GM12878 (cell line): ENCODE measurements around the gene AHCYL2. TPM values are rescaled to one million over a fixed set of nuclear protein-coding genes. Genes with fewer than 3 reads are reported as not detected.

Source experiments
- ATAC-seq: fragments of 200-7000 bp; cut with Tn5 transposase; 3 replicates; pipeline ENCODE4 v1.9.1; 2020; ENCODE audit warnings: mild to moderate bottlenecking, moderate library complexity
- BruUV-seq: library from RNA; stranded (reverse); fragments of 400-500 nt; replicated peaks from 2 replicates; lab custom pipeline; 2021; lab: Mats Ljungman, UMichigan
- CTCF ChIA-PET: fragments of 300-600 bp; sonication (Branson Sonifier 250); formaldehyde crosslinking; extraction: SDS; loops from one replicate; lab custom pipeline; 2021; ENCODE audit warnings: inconsistent platforms; lab: Yijun Ruan, JAX
- POLR2A ChIA-PET: fragments of 350-600 bp; formaldehyde crosslinking; extraction: SDS; loops from one replicate; lab custom pipeline; 2021; ENCODE audit warnings: inconsistent platforms; lab: Charles Lee
- RAD21 ChIA-PET: fragments of 300-600 bp; sonication (Branson Sonifier 250); formaldehyde crosslinking; loops from one replicate; lab custom pipeline; 2023; ENCODE audit warnings: antibody characterized with exemption; ENCODE audit not compliant: unreplicated experiment; lab: Charles Lee
- SMC1A ChIA-PET: fragments of 300-600 bp; sonication (Branson Sonifier 250); formaldehyde crosslinking; loops from one replicate; lab custom pipeline; 2023; ENCODE audit not compliant: unreplicated experiment, uncharacterized antibody; lab: Charles Lee
- DNase-seq: peaks from one replicate; pipeline ENCODE4 v3.0.0-alpha.2; 2011; ENCODE audit warnings: low read depth, low spot score
- FAIRE-seq: peaks from 3 replicates; lab custom pipeline; 2011; peaks lifted over from hg19 to GRCh38; lab: Jason Lieb, UNC
- H2AFZ ChIP-seq: 2 replicates; pipeline ENCODE4 v1.6.0; 2011; ENCODE audit warnings: low read depth, low read length, control low read depth; ENCODE audit not compliant: control insufficient read depth
- H3K27ac ChIP-seq: 2 replicates; pipeline ENCODE4 v1.5.1; 2011; ENCODE audit warnings: control low read depth; ENCODE audit not compliant: control insufficient read depth, insufficient read depth
- H3K27me3 ChIP-seq, 2 experiments: replicated peaks in 1 of 2; 2 replicates each; pipeline versions ENCODE4 v1.6.0 to v1.6.1; 2011; ENCODE audit warnings: low read length in 1 of 2; ENCODE audit not compliant: control insufficient read depth in 2 of 2, insufficient read depth in 2 of 2
- H3K36me3 ChIP-seq, 2 experiments: 2 replicates each; pipeline ENCODE4 v1.5.1; 2011; ENCODE audit warnings: low read length in 1 of 2; ENCODE audit not compliant: control insufficient read depth in 2 of 2, insufficient read depth in 2 of 2
- H3K4me1 ChIP-seq: 2 replicates; pipeline ENCODE4 v1.6.1; 2011; ENCODE audit warnings: mild to moderate bottlenecking, low read length, moderate library complexity, mixed read lengths; ENCODE audit not compliant: control insufficient read depth, insufficient read depth
- H3K4me2 ChIP-seq: 2 replicates; pipeline ENCODE4 v1.6.0; 2011; ENCODE audit warnings: control low read depth; ENCODE audit not compliant: control insufficient read depth, insufficient read depth
- H3K4me3 ChIP-seq: fragments of 200-600 bp; sonication (generic); 2 replicates; pipeline ENCODE4 v1.5.1; 2016
- H3K79me2 ChIP-seq: 2 replicates; pipeline ENCODE4 v1.6.0; 2011; ENCODE audit warnings: low read length; ENCODE audit not compliant: control insufficient read depth, insufficient read depth
- H3K9ac ChIP-seq: 2 replicates; pipeline ENCODE4 v1.8.0; 2011; ENCODE audit warnings: low read length, control low read depth, mixed read lengths; ENCODE audit not compliant: control insufficient read depth, insufficient read depth
- H3K9me3 ChIP-seq: replicated peaks from 3 replicates; pipeline ENCODE4 v1.5.1; 2011; ENCODE audit warnings: mild to moderate bottlenecking, low read length; ENCODE audit not compliant: control insufficient read depth, insufficient read depth
- H4K20me1 ChIP-seq: 2 replicates; pipeline ENCODE4 v1.6.0; 2011; ENCODE audit not compliant: control insufficient read depth, insufficient read depth
- BHLHE40 ChIP-seq, 2 experiments: fragments of 450-650 bp in 1 of 2; IDR thresholded peaks; 2 replicates each; pipeline ENCODE4 v1.6.1; 2011 to 2017; ENCODE audit warnings: low read depth in 2 of 2, borderline replicate concordance in 1 of 2, improper control_type of control experiment in 1 of 2, low read length in 1 of 2, mild to moderate bottlenecking in 1 of 2
- ETV6 ChIP-seq, 2 experiments: fragments of 450-650 bp in 1 of 2; IDR thresholded peaks in 1 of 2; conservative IDR thresholded peaks in 1 of 2; 2 replicates each; pipeline ENCODE4 v1.6.1; 2014; ENCODE audit warnings: antibody characterized with exemption in 1 of 2, borderline replicate concordance in 1 of 2, low read depth in 1 of 2, mild to moderate bottlenecking in 1 of 2, moderate library complexity in 1 of 2
- IRF4 ChIP-seq: IDR thresholded peaks from 2 replicates; pipeline ENCODE4 v1.6.1; 2011; ENCODE audit warnings: low read depth, low read length
- NRF1 ChIP-seq: conservative IDR thresholded peaks from 2 replicates; pipeline ENCODE4 v1.6.1; 2011; ENCODE audit warnings: mild to moderate bottlenecking, low read depth, low read length, improper control_type of control experiment
- SMARCA5 ChIP-seq: fragments of 450-650 bp; IDR thresholded peaks from 2 replicates; pipeline ENCODE4 v1.6.1; 2017; ENCODE audit warnings: mild to moderate bottlenecking
- ZNF274 ChIP-seq: IDR thresholded peaks from one replicate; pipeline ENCODE4 v1.8.0; 2011; ENCODE audit not compliant: insufficient read length, insufficient read depth
- ZZZ3 ChIP-seq: IDR thresholded peaks from 2 replicates; pipeline ENCODE4 v1.6.1; 2011; ENCODE audit warnings: low read depth; ENCODE audit not compliant: control insufficient read depth, insufficient read length
- WGBS: methylation state at CpG from one replicate; pipeline ENCODE4 v1.1.6; 2016; ENCODE audit warnings: low lambda C conversion rate; ENCODE audit not compliant: insufficient replicate concordance, insufficient coverage; ENCODE audit errors: missing lambda C conversion rate; 5-methylcytosine and 5-hydroxymethylcytosine counted together
- in situ Hi-C: fragments of 300-500 bp; cut with MboI; formaldehyde crosslinking; loops from 9 replicates; pipeline ENCODE4 v1.14.3; 2018; ENCODE audit warnings: mixed read lengths
- intact Hi-C: fragments of 100-400 bp; cut with micrococcal nuclease; formaldehyde crosslinking; loops from one replicate; pipeline ENCODE4 v1.14.2; 2022; ENCODE audit not compliant: unreplicated experiment
- polyA plus RNA-seq, 11 experiments: library from polyadenylated mRNA; depleted of rRNA in 4 of 11; unstranded in 6 of 11; stranded (reverse) in 5 of 11; fragments of >200 nt; fragmentation: Nextera tagmentation in 4 of 11; fragmentation: Illumina TruSeq in 1 of 11; extraction: Ambion mirVana in 4 of 11; extraction: Trizol in 1 of 11; gene quantifications; 1 replicate in 1 of 11; 2 replicates in 10 of 11; pipeline versions ENCODE4 v1.2.1 to v1.2.3, GENCODE V29; 2011 to 2016; ENCODE audit warnings: inconsistent platforms in 2 of 11, missing spikeins in 2 of 11, low read depth in 1 of 11
- total RNA-seq, 4 experiments: library from RNA; depleted of rRNA in 3 of 4; stranded (reverse); fragments of >200 nt in 3 of 4; fragmentation: Illumina TruSeq in 1 of 4; extraction: Trizol in 1 of 4; gene quantifications; 2 replicates each; pipeline versions ENCODE4 v1.2.1 to v1.2.3, GENCODE V29; 2013 to 2021
- TF ChIP-seq, protein P1 (sequence below): IDR thresholded peaks from 2 replicates; pipeline ENCODE4 v1.6.1; 2012; ENCODE audit warnings: improper control_type of control experiment, low read depth, low read length; ENCODE audit not compliant: insufficient replicate concordance
- TF ChIP-seq, protein P2 (sequence below): fragments of 450-650 bp; IDR thresholded peaks from 2 replicates; pipeline ENCODE4 v1.6.1; 2016; ENCODE audit warnings: mild to moderate bottlenecking
- TF ChIP-seq, protein P3 (sequence below): fragments of 450-650 bp; IDR thresholded peaks from 2 replicates; pipeline ENCODE4 v1.6.1; 2017; ENCODE audit warnings: mild to moderate bottlenecking, moderate library complexity
- TF ChIP-seq, protein P4 (sequence below): IDR thresholded peaks from 2 replicates; pipeline ENCODE4 v1.6.1; 2011; ENCODE audit warnings: mild to moderate bottlenecking, low read depth, low read length, moderate library complexity; ENCODE audit not compliant: insufficient replicate concordance

AHCYL2 gene
- total and polyA plus RNA-seq, 10 of the 15 experiments (the other 5 are each of a cell fraction or from before 2014, with no cell fraction given), result 1.7 to 29.1 (median 5.4) TPM

DNA sequence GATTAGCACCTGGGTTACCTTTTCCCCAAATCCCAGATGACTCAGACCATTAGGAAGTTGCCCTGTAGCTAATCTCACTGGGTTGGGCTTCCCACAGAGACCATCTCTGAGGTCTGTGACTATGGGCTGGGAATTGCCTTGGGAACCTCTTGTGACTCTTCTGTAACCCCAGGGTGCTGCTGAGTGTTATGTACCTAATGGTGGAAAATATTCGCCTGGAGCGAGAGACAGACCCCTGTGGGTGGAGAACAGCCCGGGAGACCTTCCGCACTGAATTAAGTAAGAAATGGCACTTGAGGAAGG is 229.4 kb downstream of the AHCYL2 start:
- ChIA-PET CTCF (interaction anchor here (2.7 kb wide), 1 partner anchor 87 kb away, joined by 6 read pairs; no protein-coding TSS in a partner anchor), RAD21 (interaction anchor here (1.5 kb wide), 1 partner anchor 86 kb away, joined by 5 read pairs; no protein-coding TSS in a partner anchor), POLR2A (no interaction called here), SMC1A (interaction anchor here (1.1 kb wide), 1 partner anchor 16 kb away, joined by 3 read pairs; no protein-coding TSS in a partner anchor)
- H3K9me3 ChIP-seq, result peaks cover 1% of the 10 kb centered on the region; the same call in 1 of the 3 replicates
- H4K20me1 ChIP-seq, result no peaks in the 10 kb centered on the region
- no peaks in the 10 kb centered on the region for H3K27me3 ChIP-seq
- 97% methylated on average over 4 of the region's 4 CpGs for WGBS
- H3K36me3 ChIP-seq, result no peaks in the 10 kb centered on the region
- DNase-seq, result no peak
- no peaks in the 10 kb centered on the region for H3K79me2 ChIP-seq
- BruUV-seq, result no TSS peak
- intact Hi-C loops (no loop called here), in situ Hi-C loops (no loop called here)
- no peaks in the 10 kb centered on the region for H3K4me1 ChIP-seq
- H3K4me2 ChIP-seq, result no peak overlapping the region
- H3K9ac ChIP-seq, result no peak overlapping the region
- H3K4me3 ChIP-seq, result no peak overlapping the region
- H3K27ac ChIP-seq, result no peak overlapping the region
- no peak for FAIRE-seq
- no peak for ATAC-seq
- no peak overlapping the region for H2AFZ ChIP-seq
- TF ChIP-seq, protein P1, sequence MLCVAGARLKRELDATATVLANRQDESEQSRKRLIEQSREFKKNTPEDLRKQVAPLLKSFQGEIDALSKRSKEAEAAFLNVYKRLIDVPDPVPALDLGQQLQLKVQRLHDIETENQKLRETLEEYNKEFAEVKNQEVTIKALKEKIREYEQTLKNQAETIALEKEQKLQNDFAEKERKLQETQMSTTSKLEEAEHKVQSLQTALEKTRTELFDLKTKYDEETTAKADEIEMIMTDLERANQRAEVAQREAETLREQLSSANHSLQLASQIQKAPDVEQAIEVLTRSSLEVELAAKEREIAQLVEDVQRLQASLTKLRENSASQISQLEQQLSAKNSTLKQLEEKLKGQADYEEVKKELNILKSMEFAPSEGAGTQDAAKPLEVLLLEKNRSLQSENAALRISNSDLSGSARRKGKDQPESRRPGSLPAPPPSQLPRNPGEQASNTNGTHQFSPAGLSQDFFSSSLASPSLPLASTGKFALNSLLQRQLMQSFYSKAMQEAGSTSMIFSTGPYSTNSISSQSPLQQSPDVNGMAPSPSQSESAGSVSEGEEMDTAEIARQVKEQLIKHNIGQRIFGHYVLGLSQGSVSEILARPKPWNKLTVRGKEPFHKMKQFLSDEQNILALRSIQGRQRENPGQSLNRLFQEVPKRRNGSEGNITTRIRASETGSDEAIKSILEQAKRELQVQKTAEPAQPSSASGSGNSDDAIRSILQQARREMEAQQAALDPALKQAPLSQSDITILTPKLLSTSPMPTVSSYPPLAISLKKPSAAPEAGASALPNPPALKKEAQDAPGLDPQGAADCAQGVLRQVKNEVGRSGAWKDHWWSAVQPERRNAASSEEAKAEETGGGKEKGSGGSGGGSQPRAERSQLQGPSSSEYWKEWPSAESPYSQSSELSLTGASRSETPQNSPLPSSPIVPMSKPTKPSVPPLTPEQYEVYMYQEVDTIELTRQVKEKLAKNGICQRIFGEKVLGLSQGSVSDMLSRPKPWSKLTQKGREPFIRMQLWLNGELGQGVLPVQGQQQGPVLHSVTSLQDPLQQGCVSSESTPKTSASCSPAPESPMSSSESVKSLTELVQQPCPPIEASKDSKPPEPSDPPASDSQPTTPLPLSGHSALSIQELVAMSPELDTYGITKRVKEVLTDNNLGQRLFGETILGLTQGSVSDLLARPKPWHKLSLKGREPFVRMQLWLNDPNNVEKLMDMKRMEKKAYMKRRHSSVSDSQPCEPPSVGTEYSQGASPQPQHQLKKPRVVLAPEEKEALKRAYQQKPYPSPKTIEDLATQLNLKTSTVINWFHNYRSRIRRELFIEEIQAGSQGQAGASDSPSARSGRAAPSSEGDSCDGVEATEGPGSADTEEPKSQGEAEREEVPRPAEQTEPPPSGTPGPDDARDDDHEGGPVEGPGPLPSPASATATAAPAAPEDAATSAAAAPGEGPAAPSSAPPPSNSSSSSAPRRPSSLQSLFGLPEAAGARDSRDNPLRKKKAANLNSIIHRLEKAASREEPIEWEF, result no peak
- TF ChIP-seq ZZZ3 (no peak), ZNF274 (no peak), ETV6 (conservative IDR thresholded peaks at IDR 0.05 in 1 of 2, IDR thresholded peaks at IDR 0.05 in 1 of 2; ENCODE audit: borderline replicate concordance in 1 of 2, low read depth in 1 of 2) (no peak), BHLHE40 (IDR thresholded peaks at IDR 0.05; ENCODE audit: borderline replicate concordance in 1 of 2, low read depth in 2 of 2, low read length in 1 of 2) (no peak), NRF1 (no peak), SMARCA5 (no peak), IRF4 (no peak)
- TF ChIP-seq, protein P2, sequence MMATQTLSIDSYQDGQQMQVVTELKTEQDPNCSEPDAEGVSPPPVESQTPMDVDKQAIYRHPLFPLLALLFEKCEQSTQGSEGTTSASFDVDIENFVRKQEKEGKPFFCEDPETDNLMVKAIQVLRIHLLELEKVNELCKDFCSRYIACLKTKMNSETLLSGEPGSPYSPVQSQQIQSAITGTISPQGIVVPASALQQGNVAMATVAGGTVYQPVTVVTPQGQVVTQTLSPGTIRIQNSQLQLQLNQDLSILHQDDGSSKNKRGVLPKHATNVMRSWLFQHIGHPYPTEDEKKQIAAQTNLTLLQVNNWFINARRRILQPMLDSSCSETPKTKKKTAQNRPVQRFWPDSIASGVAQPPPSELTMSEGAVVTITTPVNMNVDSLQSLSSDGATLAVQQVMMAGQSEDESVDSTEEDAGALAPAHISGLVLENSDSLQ, result no peak
- TF ChIP-seq, protein P3, sequence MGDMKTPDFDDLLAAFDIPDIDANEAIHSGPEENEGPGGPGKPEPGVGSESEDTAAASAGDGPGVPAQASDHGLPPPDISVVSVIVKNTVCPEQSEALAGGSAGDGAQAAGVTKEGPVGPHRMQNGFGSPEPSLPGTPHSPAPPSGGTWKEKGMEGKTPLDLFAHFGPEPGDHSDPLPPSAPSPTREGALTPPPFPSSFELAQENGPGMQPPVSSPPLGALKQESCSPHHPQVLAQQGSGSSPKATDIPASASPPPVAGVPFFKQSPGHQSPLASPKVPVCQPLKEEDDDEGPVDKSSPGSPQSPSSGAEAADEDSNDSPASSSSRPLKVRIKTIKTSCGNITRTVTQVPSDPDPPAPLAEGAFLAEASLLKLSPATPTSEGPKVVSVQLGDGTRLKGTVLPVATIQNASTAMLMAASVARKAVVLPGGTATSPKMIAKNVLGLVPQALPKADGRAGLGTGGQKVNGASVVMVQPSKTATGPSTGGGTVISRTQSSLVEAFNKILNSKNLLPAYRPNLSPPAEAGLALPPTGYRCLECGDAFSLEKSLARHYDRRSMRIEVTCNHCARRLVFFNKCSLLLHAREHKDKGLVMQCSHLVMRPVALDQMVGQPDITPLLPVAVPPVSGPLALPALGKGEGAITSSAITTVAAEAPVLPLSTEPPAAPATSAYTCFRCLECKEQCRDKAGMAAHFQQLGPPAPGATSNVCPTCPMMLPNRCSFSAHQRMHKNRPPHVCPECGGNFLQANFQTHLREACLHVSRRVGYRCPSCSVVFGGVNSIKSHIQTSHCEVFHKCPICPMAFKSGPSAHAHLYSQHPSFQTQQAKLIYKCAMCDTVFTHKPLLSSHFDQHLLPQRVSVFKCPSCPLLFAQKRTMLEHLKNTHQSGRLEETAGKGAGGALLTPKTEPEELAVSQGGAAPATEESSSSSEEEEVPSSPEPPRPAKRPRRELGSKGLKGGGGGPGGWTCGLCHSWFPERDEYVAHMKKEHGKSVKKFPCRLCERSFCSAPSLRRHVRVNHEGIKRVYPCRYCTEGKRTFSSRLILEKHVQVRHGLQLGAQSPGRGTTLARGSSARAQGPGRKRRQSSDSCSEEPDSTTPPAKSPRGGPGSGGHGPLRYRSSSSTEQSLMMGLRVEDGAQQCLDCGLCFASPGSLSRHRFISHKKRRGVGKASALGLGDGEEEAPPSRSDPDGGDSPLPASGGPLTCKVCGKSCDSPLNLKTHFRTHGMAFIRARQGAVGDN, result no peak
- TF ChIP-seq, protein P4, sequence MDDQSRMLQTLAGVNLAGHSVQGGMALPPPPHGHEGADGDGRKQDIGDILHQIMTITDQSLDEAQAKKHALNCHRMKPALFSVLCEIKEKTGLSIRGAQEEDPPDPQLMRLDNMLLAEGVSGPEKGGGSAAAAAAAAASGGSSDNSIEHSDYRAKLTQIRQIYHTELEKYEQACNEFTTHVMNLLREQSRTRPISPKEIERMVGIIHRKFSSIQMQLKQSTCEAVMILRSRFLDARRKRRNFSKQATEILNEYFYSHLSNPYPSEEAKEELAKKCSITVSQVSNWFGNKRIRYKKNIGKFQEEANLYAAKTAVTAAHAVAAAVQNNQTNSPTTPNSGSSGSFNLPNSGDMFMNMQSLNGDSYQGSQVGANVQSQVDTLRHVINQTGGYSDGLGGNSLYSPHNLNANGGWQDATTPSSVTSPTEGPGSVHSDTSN, result no peak
